Measurements from ENCODE around the gene LMTK3. TPM values are rescaled to one million over a fixed set of nuclear protein-coding genes. Genes with fewer than 3 reads are reported as not detected.

The LMTK3 gene
- polyA plus RNA-seq, 1 donor (not counting 4 experiments of a cell fraction or from before 2014, with no cell fraction given) = 0.51 TPM

DNA sequence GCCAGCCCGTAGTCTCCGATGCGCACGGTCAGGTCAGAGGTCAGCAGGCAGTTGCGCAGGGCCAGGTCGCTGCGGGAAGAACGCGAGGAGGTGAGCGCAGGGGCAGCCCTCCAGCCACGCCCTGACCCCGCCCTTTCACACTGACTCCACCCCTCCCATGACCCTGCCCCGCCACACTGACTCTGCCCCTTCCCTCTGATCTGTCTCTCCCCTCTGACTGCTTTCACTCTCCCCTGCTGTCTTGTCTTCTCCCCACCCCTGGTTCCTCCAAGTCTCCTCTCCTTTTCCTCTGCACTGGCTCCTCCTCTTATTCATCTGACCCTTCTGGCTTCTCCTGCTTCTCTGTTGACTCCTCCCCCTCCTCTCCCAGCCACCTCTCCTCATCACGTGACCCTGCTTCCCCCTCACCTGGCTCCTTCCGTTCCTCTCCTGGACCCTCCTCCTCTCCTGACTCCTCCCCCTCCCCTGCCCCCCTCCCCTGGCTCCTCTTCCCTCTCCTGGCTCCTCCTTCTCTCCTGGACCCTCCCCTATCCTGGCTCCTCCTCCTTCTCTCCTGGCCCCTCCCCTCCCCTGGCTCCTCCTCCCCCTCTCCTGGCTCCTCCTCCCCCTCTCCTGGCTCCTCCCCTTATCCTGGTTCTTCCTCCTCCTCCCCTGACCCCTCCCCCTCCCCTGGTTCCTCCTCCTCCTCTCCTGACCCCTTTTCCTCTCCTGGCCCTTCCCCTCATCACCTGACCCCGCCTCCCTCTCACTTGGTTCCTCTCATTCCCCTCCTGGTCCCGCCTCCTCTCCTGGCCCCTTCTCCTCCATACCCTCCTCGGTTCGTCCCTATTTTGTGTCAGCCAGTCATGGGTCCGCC is 9.9 kb downstream of the LMTK3 start:
- Histone ChIP-seq H4K20me1 (ENCODE audit: control insufficient read depth, extremely low read depth, insufficient read depth, low read length) (no peaks in the 10 kb centered on the region), H3K4me1 (ENCODE audit: control insufficient read depth, extremely low read depth, insufficient read depth, low read length) (peaks cover 14% of the 10 kb centered on the region), H3K36me3 (ENCODE audit: control insufficient read depth in 2 of 2, extremely low read depth in 1 of 2, insufficient read depth in 2 of 2, low read length in 2 of 2) (no peaks in the 10 kb centered on the region), H2AFZ (ENCODE audit: control insufficient read depth, low read length) (peak overlapping the region; percentile 95), H3K4me3 (ENCODE audit: control insufficient read depth in 2 of 3, extremely low read depth in 1 of 3, insufficient read depth in 2 of 3, low read depth in 1 of 3, low read length in 3 of 3) (peak overlapping the region; percentile 52 to 83 (median 73)), H3K9ac (ENCODE audit: control insufficient read depth, extremely low read depth, insufficient read depth, low read length) (peak overlapping the region; percentile 69), H3K27me3 (ENCODE audit: control insufficient read depth, extremely low read depth, insufficient read depth, low read length) (peaks cover 6% of the 10 kb centered on the region), H3K9me3 (ENCODE audit: control insufficient read depth, low read depth, low read length) (no peaks in the 10 kb centered on the region), H3K27ac (ENCODE audit: control insufficient read depth, insufficient read depth, low read length) (peak overlapping the region; percentile 67), H3K79me2 (ENCODE audit: control insufficient read depth, insufficient read depth, low read length) (no peaks in the 10 kb centered on the region), H3K4me2 (ENCODE audit: control insufficient read depth, extremely low read depth, insufficient read depth, low read depth, low read length) (peak overlapping the region; percentile 89), H3K9me1 (ENCODE audit: control insufficient read depth, extremely low read depth, insufficient read depth, low read length) (no peaks in the 10 kb centered on the region)
- dilution Hi-C loops (cut with MboI; ENCODE audit: extremely low pct_ligation_motif_present, low sequenced_read_pairs) = no loop called here
- DNase-seq (ENCODE audit: low read depth, low spot score) = peak; percentile 96
- TF ChIP-seq, protein P1, sequence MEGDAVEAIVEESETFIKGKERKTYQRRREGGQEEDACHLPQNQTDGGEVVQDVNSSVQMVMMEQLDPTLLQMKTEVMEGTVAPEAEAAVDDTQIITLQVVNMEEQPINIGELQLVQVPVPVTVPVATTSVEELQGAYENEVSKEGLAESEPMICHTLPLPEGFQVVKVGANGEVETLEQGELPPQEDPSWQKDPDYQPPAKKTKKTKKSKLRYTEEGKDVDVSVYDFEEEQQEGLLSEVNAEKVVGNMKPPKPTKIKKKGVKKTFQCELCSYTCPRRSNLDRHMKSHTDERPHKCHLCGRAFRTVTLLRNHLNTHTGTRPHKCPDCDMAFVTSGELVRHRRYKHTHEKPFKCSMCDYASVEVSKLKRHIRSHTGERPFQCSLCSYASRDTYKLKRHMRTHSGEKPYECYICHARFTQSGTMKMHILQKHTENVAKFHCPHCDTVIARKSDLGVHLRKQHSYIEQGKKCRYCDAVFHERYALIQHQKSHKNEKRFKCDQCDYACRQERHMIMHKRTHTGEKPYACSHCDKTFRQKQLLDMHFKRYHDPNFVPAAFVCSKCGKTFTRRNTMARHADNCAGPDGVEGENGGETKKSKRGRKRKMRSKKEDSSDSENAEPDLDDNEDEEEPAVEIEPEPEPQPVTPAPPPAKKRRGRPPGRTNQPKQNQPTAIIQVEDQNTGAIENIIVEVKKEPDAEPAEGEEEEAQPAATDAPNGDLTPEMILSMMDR (optimal IDR thresholded peaks at IDR 0.05 in 1 of 3, IDR thresholded peaks at IDR 0.05 in 1 of 3, conservative IDR thresholded peaks at IDR 0.05 in 1 of 3; ENCODE audit: extremely low read depth in 1 of 3, insufficient read depth in 2 of 3, low read length in 3 of 3) = no peak
- TF ChIP-seq EZH2 (IDR thresholded peaks at IDR 0.05; ENCODE audit: low read length) = no peak
- peak; percentile 84 for FAIRE-seq

DNA sequence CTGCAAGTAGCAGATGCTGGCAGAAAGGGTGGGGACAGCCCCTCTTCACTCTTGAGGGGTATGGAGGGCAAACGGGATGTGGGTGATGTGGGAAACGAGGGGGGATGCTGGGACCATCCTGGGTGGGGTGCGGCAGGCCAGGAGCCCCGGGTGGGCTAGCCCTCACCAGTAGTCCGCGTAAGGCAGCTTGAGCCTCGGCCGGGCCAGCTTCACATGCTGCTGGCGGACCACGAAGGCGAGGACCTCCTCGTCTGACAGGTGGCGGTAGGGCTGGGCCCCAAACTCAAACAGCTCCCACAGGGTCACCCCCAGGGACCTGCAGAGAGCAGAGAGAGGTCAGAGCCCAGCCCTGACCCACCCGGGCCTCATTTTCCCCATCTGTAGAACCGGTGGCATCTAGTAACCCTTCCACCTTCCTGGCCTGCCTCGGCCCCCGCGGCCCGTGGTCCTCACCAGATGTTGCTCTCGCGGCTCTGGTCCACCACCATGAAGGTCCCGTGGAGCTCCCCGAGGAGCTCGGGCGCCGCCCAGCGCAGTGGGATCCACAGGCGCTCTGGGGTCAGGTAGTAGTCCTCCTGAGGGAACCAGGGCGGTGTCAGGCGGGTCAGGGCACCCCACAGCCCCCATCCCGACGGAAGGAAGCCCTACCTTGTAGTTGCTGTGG is 10.7 kb downstream of the LMTK3 start:
- FAIRE-seq = no peak
- Histone ChIP-seq H3K4me2 (ENCODE audit: control insufficient read depth, extremely low read depth, insufficient read depth, low read depth, low read length) (peak overlapping the region; percentile 89), H3K9ac (ENCODE audit: control insufficient read depth, extremely low read depth, insufficient read depth, low read length) (peak overlapping the region; percentile 69), H3K79me2 (ENCODE audit: control insufficient read depth, insufficient read depth, low read length) (no peaks in the 10 kb centered on the region), H3K27ac (ENCODE audit: control insufficient read depth, insufficient read depth, low read length) (peak overlapping the region; percentile 67), H3K4me3 (ENCODE audit: control insufficient read depth in 2 of 3, extremely low read depth in 1 of 3, insufficient read depth in 2 of 3, low read depth in 1 of 3, low read length in 3 of 3) (peak overlapping the region; percentile 52 to 83 (median 73)), H4K20me1 (ENCODE audit: control insufficient read depth, extremely low read depth, insufficient read depth, low read length) (no peaks in the 10 kb centered on the region), H3K27me3 (ENCODE audit: control insufficient read depth, extremely low read depth, insufficient read depth, low read length) (peaks cover 6% of the 10 kb centered on the region), H3K36me3 (ENCODE audit: control insufficient read depth in 2 of 2, extremely low read depth in 1 of 2, insufficient read depth in 2 of 2, low read length in 2 of 2) (no peaks in the 10 kb centered on the region), H3K9me3 (ENCODE audit: control insufficient read depth, low read depth, low read length) (no peaks in the 10 kb centered on the region), H2AFZ (ENCODE audit: control insufficient read depth, low read length) (peak overlapping the region; percentile 95), H3K4me1 (ENCODE audit: control insufficient read depth, extremely low read depth, insufficient read depth, low read length) (peaks cover 14% of the 10 kb centered on the region), H3K9me1 (ENCODE audit: control insufficient read depth, extremely low read depth, insufficient read depth, low read length) (no peaks in the 10 kb centered on the region)
- TF ChIP-seq, protein P1 (optimal IDR thresholded peaks at IDR 0.05 in 1 of 3, IDR thresholded peaks at IDR 0.05 in 1 of 3, conservative IDR thresholded peaks at IDR 0.05 in 1 of 3; ENCODE audit: extremely low read depth in 1 of 3, insufficient read depth in 2 of 3, low read length in 3 of 3) = no peak
- TF ChIP-seq EZH2 (IDR thresholded peaks at IDR 0.05; ENCODE audit: low read length) = no peak
- dilution Hi-C loops (cut with MboI; ENCODE audit: extremely low pct_ligation_motif_present, low sequenced_read_pairs) = no loop called here
- no peak for DNase-seq (ENCODE audit: low read depth, low spot score)

All from keratinocyte (primary cell).